Measurements from ENCODE around the gene PRR23E.

PRR23E gene

GRCh38 chr3:127192576-127193232, at the start of gene PRR23E:
PRR23E (plus strand) TSS chr3:127193131; CDS start chr3:127196686, 3,555 bp downstream.
- no peak for DNase-seq

GRCh38 chr3:127143172-127143571, 49.8 kb upstream of the PRR23E start:
- no peak for DNase-seq

- no peak for DNase-seq
Measured at GRCh38 chr3:127144631-127145030, 48.3 kb upstream of the PRR23E start.

GRCh38 chr3:127145266-127145665, 47.7 kb upstream of the PRR23E start:
- no peak for DNase-seq

- no peak for DNase-seq
Measured at GRCh38 chr3:127147291-127147885, 45.5 kb upstream of the PRR23E start.

- no peak for DNase-seq
Measured at GRCh38 chr3:127149621-127150310, 43.2 kb upstream of the PRR23E start.

GRCh38 chr3:127150513-127151250, 42.2 kb upstream of the PRR23E start:
- DNase-seq: no peak

- DNase-seq: no peak
Measured at GRCh38 chr3:127151251-127151564, 41.7 kb upstream of the PRR23E start.

- DNase-seq: no peak
Measured at GRCh38 chr3:127151992-127152650, 40.8 kb upstream of the PRR23E start.

- DNase-seq: no peak
Measured at GRCh38 chr3:127152684-127153505, 40.0 kb upstream of the PRR23E start.

- DNase-seq: no peak
Measured at GRCh38 chr3:127153506-127153815, 39.5 kb upstream of the PRR23E start.

GRCh38 chr3:127156338-127157050, 36.4 kb upstream of the PRR23E start:
- no peak for DNase-seq

- DNase-seq: no peak
Measured at GRCh38 chr3:127157171-127157828, 35.6 kb upstream of the PRR23E start.

GRCh38 chr3:127158614-127159229, 34.2 kb upstream of the PRR23E start:
- DNase-seq: no peak

GRCh38 chr3:127159543-127159942, 33.4 kb upstream of the PRR23E start:
- no peak for DNase-seq

GRCh38 chr3:127161236-127161635, 31.7 kb upstream of the PRR23E start:
- no peak for DNase-seq

GRCh38 chr3:127161973-127162579, 30.9 kb upstream of the PRR23E start:
- DNase-seq: no peak

- no peak for DNase-seq
Measured at GRCh38 chr3:127162947-127163645, 29.8 kb upstream of the PRR23E start.

- DNase-seq: no peak
Measured at GRCh38 chr3:127164615-127165014, 28.3 kb upstream of the PRR23E start.

GRCh38 chr3:127165036-127165435, 27.9 kb upstream of the PRR23E start:
- DNase-seq: no peak
